ENCODE results near the gene PERM1. TPM values are rescaled to one million over a fixed set of nuclear protein-coding genes. Genes with fewer than 3 reads are reported as not detected.

PERM1 gene
- polyA plus RNA-seq, 1 donor, result 0.22 TPM

DNA sequence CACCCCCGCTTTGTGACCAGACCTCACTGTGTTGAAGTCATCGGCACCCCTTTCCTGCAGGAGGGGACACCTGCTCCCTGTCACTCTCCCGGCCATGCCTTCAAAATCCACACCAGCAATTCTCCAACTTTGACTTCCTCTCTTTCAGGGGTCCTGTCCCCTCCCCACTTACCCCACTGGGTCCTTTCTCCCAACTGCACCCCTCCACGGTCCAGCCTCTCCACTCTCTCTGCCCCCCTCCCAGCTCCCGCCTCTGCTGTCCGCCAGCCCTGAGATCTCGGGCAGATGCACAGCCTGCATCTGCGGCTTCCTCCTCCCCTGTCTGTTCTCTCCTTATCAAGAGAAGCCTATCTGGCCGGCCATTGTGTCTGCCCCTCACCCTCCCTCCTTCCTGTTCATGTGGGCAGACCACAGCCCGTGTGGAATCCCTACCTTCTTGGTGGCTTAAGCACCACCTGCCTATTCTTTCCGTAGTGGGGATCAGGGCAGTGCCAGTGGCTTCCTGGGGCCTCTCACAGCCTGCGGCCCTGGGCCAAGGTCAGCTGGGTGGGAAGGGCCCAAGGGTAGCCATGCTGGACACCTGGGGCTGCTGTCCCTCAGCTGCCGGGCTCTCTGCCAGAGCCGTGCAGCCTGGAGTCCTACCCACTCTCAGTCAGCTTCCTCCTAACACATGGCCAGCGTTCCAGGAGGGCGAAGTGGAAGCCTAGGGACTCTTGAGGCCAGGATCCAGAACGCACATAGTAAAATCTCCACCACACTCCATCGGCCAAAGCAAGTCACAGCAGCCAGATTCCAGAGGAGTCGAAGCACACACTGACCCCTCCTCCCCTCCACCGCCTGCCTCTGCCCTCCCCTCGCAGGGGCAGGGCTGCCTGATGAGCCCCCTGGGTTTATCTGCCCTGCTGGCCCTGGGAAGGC lies 23.1 kb upstream of the PERM1 start:
- Histone ChIP-seq H3K9me3 (ENCODE audit: control insufficient read depth, low read depth, low read length) (peaks cover 11% of the 10 kb centered on the region), H3K4me3 (ENCODE audit: low read length) (no peak overlapping the region), H3K36me3 (ENCODE audit: control insufficient read depth, insufficient read depth, low read length) (no peaks in the 10 kb centered on the region), H3K27me3 (ENCODE audit: control insufficient read depth, insufficient read depth, low read length) (peaks cover 12% of the 10 kb centered on the region), H3K27ac (ENCODE audit: low read length) (peak overlapping the region; percentile 93), H3K4me1 (ENCODE audit: control insufficient read depth, insufficient read depth, low read length) (peaks cover 43% of the 10 kb centered on the region)
- peak; percentile 53 to 71 for DNase-seq
- WGBS (ENCODE audit: insufficient coverage, low lambda C conversion rate), result no CpG with 5 or more reads among the region's 21 CpGs

DNA sequence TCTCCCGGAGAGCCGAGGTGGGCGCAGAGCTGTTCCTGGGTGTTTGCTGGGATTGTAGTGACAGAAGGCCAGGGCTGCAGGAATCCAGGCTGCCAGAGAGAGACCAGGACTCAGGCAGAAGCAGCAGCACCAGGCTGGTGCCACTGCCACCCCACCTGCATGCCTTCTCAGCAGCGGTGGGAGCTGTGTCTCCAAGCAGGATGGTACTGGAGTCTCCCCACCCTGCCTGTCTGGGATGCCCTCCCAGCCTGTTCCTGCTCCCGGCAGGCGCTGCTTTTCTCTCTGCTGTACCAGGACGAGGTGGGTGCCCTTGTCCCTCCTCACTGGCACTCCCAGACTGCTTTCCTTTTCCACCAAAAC lies 22.5 kb upstream of the PERM1 start:
- DNase-seq, result no peak

GRCh38 chr1:1003618-1004419 lies 21.9 kb upstream of the PERM1 start:
- H3K4me3 ChIP-seq (ENCODE audit: low read length), result no peak overlapping the region
- peaks cover 11% of the 10 kb centered on the region for H3K9me3 ChIP-seq (ENCODE audit: control insufficient read depth, low read depth, low read length)
- DNase-seq, result no peak
- H3K4me1 ChIP-seq (ENCODE audit: control insufficient read depth, insufficient read depth, low read length), result peaks cover 46% of the 10 kb centered on the region
- peaks cover 19% of the 10 kb centered on the region for H3K27me3 ChIP-seq (ENCODE audit: control insufficient read depth, insufficient read depth, low read length)
- H3K36me3 ChIP-seq (ENCODE audit: control insufficient read depth, insufficient read depth, low read length), result no peaks in the 10 kb centered on the region
- WGBS (ENCODE audit: insufficient coverage, low lambda C conversion rate), result no CpG with 5 or more reads among the region's 22 CpGs
- no peak overlapping the region for H3K27ac ChIP-seq (ENCODE audit: low read length)

More for the DNA sequence above, 22.5 kb upstream of the PERM1 start:
- no peak overlapping the region for H3K4me3 ChIP-seq (ENCODE audit: low read length)
- H3K4me1 ChIP-seq (ENCODE audit: control insufficient read depth, insufficient read depth, low read length), result peaks cover 45% of the 10 kb centered on the region
- H3K27ac ChIP-seq (ENCODE audit: low read length), result peak overlapping the region; percentile 93
- no CpG with 5 or more reads among the region's 7 CpGs for WGBS (ENCODE audit: insufficient coverage, low lambda C conversion rate)
- peaks cover 14% of the 10 kb centered on the region for H3K27me3 ChIP-seq (ENCODE audit: control insufficient read depth, insufficient read depth, low read length)
- peaks cover 11% of the 10 kb centered on the region for H3K9me3 ChIP-seq (ENCODE audit: control insufficient read depth, low read depth, low read length)
- H3K36me3 ChIP-seq (ENCODE audit: control insufficient read depth, insufficient read depth, low read length), result no peaks in the 10 kb centered on the region

DNA sequence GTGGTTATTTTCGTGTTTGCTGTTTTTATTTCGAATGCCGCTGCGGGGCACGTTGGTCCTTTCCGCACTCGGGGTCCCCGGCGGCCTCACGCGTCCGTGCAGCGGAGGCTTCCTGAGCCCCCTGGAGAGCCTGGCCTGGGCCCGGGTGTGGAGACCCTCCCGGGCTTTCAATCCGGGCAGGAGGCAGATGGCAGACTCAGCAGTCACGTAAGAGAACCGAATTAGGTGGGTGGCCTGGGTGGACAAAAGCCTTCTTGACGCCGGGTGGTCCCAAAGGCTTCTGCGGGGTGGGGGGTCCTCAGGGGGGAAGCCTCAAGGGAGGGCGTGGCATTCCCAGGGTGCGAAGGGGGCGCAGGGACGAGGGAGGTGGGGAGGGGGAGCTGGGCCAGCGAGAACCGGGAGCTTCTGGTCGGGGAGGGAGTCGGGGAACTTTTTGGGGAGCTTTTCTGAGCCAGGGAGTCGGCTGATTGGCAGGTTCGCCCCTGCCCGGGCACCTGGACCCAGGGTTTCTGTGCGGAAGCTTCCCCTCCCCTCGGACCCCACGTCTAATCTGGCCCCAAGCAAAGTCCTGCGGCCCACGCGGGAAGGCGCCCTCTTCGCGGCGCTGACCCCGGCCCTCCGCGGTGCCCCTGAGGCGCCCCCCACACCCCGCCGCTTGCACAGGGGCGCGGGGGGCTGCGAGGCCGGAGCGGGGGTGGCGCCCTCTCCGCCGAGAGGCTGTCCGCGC lies 19.3 kb upstream of the PERM1 start:
- Histone ChIP-seq H3K36me3 (ENCODE audit: control insufficient read depth, insufficient read depth, low read length) (no peaks in the 10 kb centered on the region), H3K27ac (ENCODE audit: low read length) (peak overlapping the region; percentile 91), H3K9me3 (ENCODE audit: control insufficient read depth, low read depth, low read length) (peaks cover 14% of the 10 kb centered on the region), H3K27me3 (ENCODE audit: control insufficient read depth, insufficient read depth, low read length) (peaks cover 41% of the 10 kb centered on the region), H3K4me3 (ENCODE audit: low read length) (peak overlapping the region; percentile 66), H3K4me1 (ENCODE audit: control insufficient read depth, insufficient read depth, low read length) (peaks cover 41% of the 10 kb centered on the region)
- no CpG with 5 or more reads among the region's 58 CpGs for WGBS (ENCODE audit: insufficient coverage, low lambda C conversion rate)
- DNase-seq, result no peak

DNA sequence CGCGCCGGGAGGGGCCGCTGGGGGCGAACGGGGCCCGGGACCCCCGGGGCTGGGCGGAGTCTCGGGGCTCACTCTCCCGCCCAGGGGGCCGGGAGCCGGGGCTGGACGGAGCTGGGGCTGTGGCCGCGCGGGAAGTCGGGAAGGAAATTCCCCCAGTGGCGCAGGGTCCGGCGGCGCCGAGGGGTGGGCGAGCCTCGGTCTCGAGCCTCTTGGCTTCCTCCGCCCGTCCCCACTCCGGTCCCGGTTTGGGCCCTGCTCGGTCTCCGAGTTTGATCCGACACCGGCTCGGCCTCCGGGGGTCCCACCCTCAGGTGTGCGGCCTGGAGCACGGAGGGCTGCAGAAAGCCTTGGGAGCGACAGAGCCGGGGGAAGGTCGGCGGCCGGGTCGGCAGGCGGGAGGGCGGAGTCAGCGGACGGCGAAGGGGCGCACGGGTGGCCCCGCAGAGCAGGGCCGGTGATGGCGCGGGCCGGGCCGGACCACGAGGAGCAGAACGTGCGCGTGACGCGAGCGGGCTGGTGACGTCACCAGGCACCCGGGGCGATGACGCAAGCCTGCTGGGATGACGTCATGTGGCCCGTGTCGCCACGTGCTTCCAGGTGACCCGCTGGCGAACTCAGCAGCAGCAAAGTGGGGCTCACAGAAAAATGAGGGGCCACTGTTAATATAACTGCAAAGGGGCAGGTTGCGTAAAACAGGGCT lies 18.6 kb upstream of the PERM1 start:
- H3K4me3 ChIP-seq (ENCODE audit: low read length), result peak overlapping the region; percentile 66
- peaks cover 34% of the 10 kb centered on the region for H3K4me1 ChIP-seq (ENCODE audit: control insufficient read depth, insufficient read depth, low read length)
- H3K36me3 ChIP-seq (ENCODE audit: control insufficient read depth, insufficient read depth, low read length), result no peaks in the 10 kb centered on the region
- WGBS (ENCODE audit: insufficient coverage, low lambda C conversion rate), result no CpG with 5 or more reads among the region's 75 CpGs
- H3K9me3 ChIP-seq (ENCODE audit: control insufficient read depth, low read depth, low read length), result peaks cover 14% of the 10 kb centered on the region
- peaks cover 48% of the 10 kb centered on the region for H3K27me3 ChIP-seq (ENCODE audit: control insufficient read depth, insufficient read depth, low read length)
- peak overlapping the region; percentile 91 for H3K27ac ChIP-seq (ENCODE audit: low read length)
- peak; percentile 78 to 85 for DNase-seq

- Histone ChIP-seq H3K4me1 (ENCODE audit: control insufficient read depth, insufficient read depth, low read length) (peaks cover 27% of the 10 kb centered on the region), H3K27me3 (ENCODE audit: control insufficient read depth, insufficient read depth, low read length) (peaks cover 52% of the 10 kb centered on the region), H3K4me3 (ENCODE audit: low read length) (peak within 1 kb of the TSS; percentile 66), H3K27ac (ENCODE audit: low read length) (peak within 1 kb of the TSS; percentile 91), H3K9me3 (ENCODE audit: control insufficient read depth, low read depth, low read length) (peaks cover 14% of the 10 kb centered on the region), H3K36me3 (ENCODE audit: control insufficient read depth, insufficient read depth, low read length) (no peaks in the 10 kb centered on the region)
- no CpG with 5 or more reads among the region's 95 CpGs for WGBS (ENCODE audit: insufficient coverage, low lambda C conversion rate)
- DNase-seq, result peak; percentile 88 to 94
These were observed 17.9 kb upstream of the PERM1 start, which contains the start of gene HES4 for GRCh38 chr1:999725-1000356. TSS of gene HES4 (minus strand) at chr1:1000097. CDS start at chr1:999973, 124 bp downstream.

DNA sequence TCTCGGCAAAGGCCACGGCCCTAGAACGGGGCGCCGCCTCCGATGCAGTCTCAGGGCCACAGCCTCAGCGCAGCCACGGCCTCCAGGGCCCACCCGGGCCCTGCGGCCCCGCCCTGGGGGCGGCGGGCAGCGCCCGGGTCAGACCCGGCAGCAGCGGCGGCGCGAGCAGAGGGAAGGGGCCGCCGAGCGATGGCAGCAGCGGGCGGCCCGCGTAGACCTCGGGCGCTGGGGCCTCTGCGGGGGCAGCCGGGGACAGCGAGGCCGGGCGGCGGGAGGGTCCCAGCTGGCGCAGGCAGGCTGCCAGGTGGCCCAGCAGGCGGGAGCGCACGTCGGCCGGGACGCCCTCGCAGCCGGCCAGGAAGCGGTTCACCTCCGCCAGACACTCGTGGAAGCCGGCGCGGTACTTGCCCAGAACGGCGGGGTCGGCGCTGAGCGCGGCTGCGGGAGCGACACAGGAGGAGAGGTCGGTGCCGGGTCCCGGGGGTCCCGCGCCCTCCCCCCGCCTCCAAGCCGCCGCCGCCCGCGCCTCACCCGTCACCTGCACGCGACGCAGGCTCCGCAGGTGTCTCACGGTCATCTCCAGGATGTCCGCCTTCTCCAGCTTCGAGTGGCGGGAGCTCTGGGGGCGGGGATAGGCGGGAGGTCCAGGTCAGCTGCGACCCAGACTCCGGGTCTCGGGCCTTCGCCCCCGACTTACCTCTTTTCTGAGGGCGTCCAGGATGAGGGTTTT lies 17.3 kb upstream of the PERM1 start:
- Histone ChIP-seq H3K27ac (ENCODE audit: low read length) (no peak overlapping the region), H3K4me1 (ENCODE audit: control insufficient read depth, insufficient read depth, low read length) (peaks cover 20% of the 10 kb centered on the region), H3K9me3 (ENCODE audit: control insufficient read depth, low read depth, low read length) (peaks cover 14% of the 10 kb centered on the region), H3K27me3 (ENCODE audit: control insufficient read depth, insufficient read depth, low read length) (peaks cover 57% of the 10 kb centered on the region), H3K4me3 (ENCODE audit: low read length) (peak overlapping the region; percentile 44), H3K36me3 (ENCODE audit: control insufficient read depth, insufficient read depth, low read length) (no peaks in the 10 kb centered on the region)
- no CpG with 5 or more reads among the region's 86 CpGs for WGBS (ENCODE audit: insufficient coverage, low lambda C conversion rate)
- DNase-seq, result peak in 1 of 2 donors; percentile 66

- H3K36me3 ChIP-seq (ENCODE audit: control insufficient read depth, insufficient read depth, low read length), result no peaks in the 10 kb centered on the region
- H3K27me3 ChIP-seq (ENCODE audit: control insufficient read depth, insufficient read depth, low read length), result peaks cover 57% of the 10 kb centered on the region
- H3K9me3 ChIP-seq (ENCODE audit: control insufficient read depth, low read depth, low read length), result peaks cover 14% of the 10 kb centered on the region
- no peak overlapping the region for H3K27ac ChIP-seq (ENCODE audit: low read length)
- no CpG with 5 or more reads among the region's 27 CpGs for WGBS (ENCODE audit: insufficient coverage, low lambda C conversion rate)
- peaks cover 16% of the 10 kb centered on the region for H3K4me1 ChIP-seq (ENCODE audit: control insufficient read depth, insufficient read depth, low read length)
- peak overlapping the region; percentile 18 for H3K4me3 ChIP-seq (ENCODE audit: low read length)
- DNase-seq, result no peak
These were observed 16.8 kb upstream of the PERM1 start for GRCh38 chr1:998745-998994.
